ENCODE results near the gene NHP2.
A peak's percentile ranks its signal among the peaks of the same experiment; 100 is the strongest.

The NHP2 gene

GRCh38 chr5:178113141-178113787, 40.4 kb downstream of the NHP2 start, which contains the start of gene N4BP3:
Gene N4BP3 (plus strand): TSS chr5:178113532. CDS start chr5:178119584, 6,052 bp downstream.
- peak; percentile 83 for DNase-seq

GRCh38 chr5:178112545-178112944, 41.1 kb downstream of the NHP2 start:
- DNase-seq = no peak

DNA sequence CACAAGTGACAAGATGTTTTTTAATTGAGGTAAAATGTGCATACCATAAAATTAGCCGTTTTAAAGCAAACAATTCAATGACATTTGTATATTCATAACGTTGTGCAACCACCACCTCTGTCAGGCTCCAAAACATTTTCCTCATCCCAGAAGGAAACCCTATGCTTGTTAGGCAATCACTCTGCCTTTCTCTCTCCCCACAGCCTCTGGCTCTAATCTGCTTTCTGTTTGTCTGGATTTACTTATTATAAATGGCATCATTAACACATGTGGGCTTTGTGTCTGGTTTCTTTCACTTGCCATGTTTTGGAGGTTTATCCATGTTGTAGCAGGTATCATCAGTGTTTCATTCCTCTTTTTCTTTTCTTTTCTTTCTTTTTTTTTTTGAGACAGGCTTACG, 41.8 kb downstream of the NHP2 start:
- DNase-seq = no peak

DNA sequence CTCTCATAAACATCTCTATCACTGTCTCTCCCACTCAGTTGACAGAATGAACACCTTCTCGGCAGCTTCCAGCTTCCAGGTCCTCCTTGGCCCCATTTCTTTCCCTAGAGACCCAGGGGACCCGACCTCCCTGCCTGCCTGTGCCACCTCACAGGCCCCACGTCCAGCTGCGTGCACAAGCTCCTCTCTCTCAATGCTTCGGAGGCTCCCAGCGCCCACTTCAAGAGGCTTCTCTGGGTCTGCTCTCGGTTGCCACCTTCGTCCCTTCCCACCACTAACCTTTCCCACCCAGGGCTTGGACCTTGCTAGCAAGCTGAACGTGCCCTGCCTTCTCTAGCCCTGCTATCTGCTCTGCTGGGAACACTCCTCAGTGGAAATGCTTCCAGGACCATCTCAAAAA, 43.2 kb downstream of the NHP2 start:
- DNase-seq = no peak

GRCh38 chr5:178108966-178109365, 44.7 kb downstream of the NHP2 start:
- no peak for DNase-seq

GRCh38 chr5:178108446-178108845, 45.2 kb downstream of the NHP2 start:
- no peak for DNase-seq

- no peak for DNase-seq
These were observed 45.9 kb downstream of the NHP2 start for GRCh38 chr5:178107756-178108310.

DNA sequence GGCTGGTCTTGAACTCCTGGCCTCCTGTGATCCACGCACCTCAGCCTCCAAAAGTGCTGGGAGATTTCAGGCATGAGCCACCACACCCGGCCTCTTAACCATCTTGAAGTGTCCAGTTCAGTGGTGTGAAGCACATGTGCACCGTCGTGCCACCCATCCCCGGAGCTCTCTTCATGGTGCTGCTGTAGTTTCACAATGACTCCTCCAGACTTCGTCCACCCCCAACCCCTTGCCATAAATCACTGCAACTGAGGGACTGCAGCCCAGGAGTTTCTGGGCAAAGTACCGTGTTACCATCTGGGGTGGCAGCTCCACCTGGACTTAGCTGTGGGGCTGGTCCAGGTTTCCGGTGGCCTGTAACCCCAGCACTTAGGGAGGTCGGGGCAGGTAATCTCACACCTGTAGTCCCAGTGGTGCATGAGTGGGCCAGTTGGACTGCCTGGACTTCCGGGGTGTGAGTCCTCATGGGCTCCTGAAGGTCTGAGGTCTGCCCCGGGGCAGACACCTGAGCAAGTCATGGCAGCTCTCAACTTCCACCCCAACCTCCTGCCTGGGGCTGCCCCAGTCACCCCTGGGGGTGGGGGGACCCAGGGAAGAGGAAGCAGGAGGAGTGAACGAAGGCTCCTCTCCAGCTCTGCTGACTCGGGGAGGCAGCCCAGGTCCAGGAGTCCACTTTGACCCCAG, 47.0 kb downstream of the NHP2 start:
- no peak for DNase-seq

DNA sequence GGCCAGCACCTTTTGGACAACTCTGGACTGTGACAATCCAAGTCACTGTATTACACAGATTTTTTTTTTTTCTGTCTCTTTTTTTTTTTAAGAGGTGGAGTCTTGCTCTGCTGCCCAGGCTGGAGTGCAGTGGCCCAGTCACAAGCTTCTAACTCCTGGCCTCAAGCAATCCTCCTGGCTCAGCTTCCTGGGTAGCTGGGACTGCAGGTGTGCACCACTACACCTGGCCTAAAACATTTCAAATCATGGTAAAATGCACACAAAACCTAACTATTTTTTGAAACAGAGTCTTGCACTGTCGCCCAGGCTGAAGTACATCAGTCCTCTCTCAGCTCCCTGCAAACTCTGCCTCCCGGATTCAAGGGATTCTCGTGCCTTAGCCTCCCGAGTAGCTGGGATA, 47.6 kb downstream of the NHP2 start:
- no peak for DNase-seq

GRCh38 chr5:178104492-178104891, 49.2 kb downstream of the NHP2 start:
- no peak for DNase-seq

- DNase-seq = no peak
These were observed 50.1 kb downstream of the NHP2 start for GRCh38 chr5:178103612-178104011.
